GM03348 (cell line): ENCODE results near the gene PRELID1.
"Not testable (repeated sequence)": the region's sequence is repeated elsewhere in the genome, so short reads cannot be mapped to it uniquely, and the experiment has no call there.

ENCODE experiments used
- DNase-seq: peaks from one replicate; pipeline ENCODE4 v3.0.0; 2012; ENCODE audit warnings: low spot score

Gene PRELID1

GRCh38 chr5:177303121-177303924, at the start of gene PRELID1, which contains the start of gene RAB24:
PRELID1 (plus strand) TSS chr5:177303799; CDS start chr5:177303986, 187 bp downstream.
RAB24 (minus strand) TSS chr5:177303719; CDS start chr5:177303288, 431 bp downstream.
- DNase-seq: peak; percentile 97

- DNase-seq: no peak
Observed at GRCh38 chr5:177256296-177256695, 47.3 kb upstream of the PRELID1 start.

GRCh38 chr5:177258711-177259110, 44.9 kb upstream of the PRELID1 start:
- not testable (repeated sequence) for DNase-seq

- no peak for DNase-seq
Observed at GRCh38 chr5:177260961-177261360, 42.6 kb upstream of the PRELID1 start.

- DNase-seq: no peak
Observed at GRCh38 chr5:177261510-177261909, 42.1 kb upstream of the PRELID1 start.

- DNase-seq: no peak
Observed at GRCh38 chr5:177264178-177264577, 39.4 kb upstream of the PRELID1 start.

- DNase-seq: no peak
Observed at GRCh38 chr5:177265395-177265794, 38.2 kb upstream of the PRELID1 start.

GRCh38 chr5:177269232-177269895, 34.2 kb upstream of the PRELID1 start:
- no peak for DNase-seq

GRCh38 chr5:177269976-177270375, 33.6 kb upstream of the PRELID1 start:
- no peak for DNase-seq

GRCh38 chr5:177270653-177271052, 32.9 kb upstream of the PRELID1 start:
- DNase-seq: no peak

- no peak for DNase-seq
Observed at GRCh38 chr5:177271113-177271512, 32.5 kb upstream of the PRELID1 start.

GRCh38 chr5:177275883-177276282, 27.7 kb upstream of the PRELID1 start:
- DNase-seq: no peak

GRCh38 chr5:177276886-177277285, 26.7 kb upstream of the PRELID1 start:
- DNase-seq: no peak

- DNase-seq: no peak
Observed at GRCh38 chr5:177288191-177288590, 15.4 kb upstream of the PRELID1 start.

GRCh38 chr5:177290816-177291596, 12.6 kb upstream of the PRELID1 start:
- DNase-seq: no peak

GRCh38 chr5:177291735-177292134, 11.9 kb upstream of the PRELID1 start:
- no peak for DNase-seq

- DNase-seq: no peak
Observed at GRCh38 chr5:177293819-177294581, 9.6 kb upstream of the PRELID1 start.

- DNase-seq: no peak
Observed at GRCh38 chr5:177294632-177295031, 9.0 kb upstream of the PRELID1 start.

- DNase-seq: no peak
Observed at GRCh38 chr5:177295924-177296323, 7.7 kb upstream of the PRELID1 start.

GRCh38 chr5:177296581-177296980, 7.0 kb upstream of the PRELID1 start:
- DNase-seq: no peak

- no peak for DNase-seq
Observed at GRCh38 chr5:177297922-177298321, 5.7 kb upstream of the PRELID1 start.

- DNase-seq: no peak
Observed at GRCh38 chr5:177299697-177300096, 3.9 kb upstream of the PRELID1 start.
